Measurements from ENCODE around the gene DGKB.
"Not testable (repeated sequence)": the region's sequence is repeated elsewhere in the genome, so short reads cannot be mapped to it uniquely, and the experiment has no call there.

Gene DGKB

GRCh38 chr7:14292737-14293136 lies 609.8 kb downstream of the DGKB start:
- no peak for DNase-seq (ENCODE audit: low spot score)

- DNase-seq (ENCODE audit: low spot score), result no peak
These were observed 612.6 kb downstream of the DGKB start for GRCh38 chr7:14289957-14290356.

GRCh38 chr7:14288701-14289100 lies 613.9 kb downstream of the DGKB start:
- DNase-seq (ENCODE audit: low spot score), result no peak

DNA sequence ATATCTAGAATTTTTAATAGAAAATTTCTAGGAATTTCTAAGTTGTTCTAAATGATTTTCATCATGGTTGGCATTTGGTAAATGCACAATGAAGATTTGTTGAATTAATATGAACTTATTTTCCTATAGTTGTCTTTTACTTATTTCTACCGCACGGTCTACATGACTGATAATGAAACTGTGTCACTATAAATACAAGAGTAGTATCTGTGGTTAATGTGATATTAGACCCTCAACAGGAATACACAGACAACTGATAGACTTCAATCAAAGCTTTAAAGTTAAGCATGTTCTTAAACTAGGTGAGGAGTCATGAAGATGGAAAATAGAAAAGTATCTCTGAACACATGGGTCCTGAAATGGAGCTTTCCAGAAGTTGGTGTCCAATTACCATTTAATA lies 615.2 kb downstream of the DGKB start:
- DNase-seq (ENCODE audit: low spot score), result no peak

- DNase-seq (ENCODE audit: low spot score), result no peak
These were observed 616.5 kb downstream of the DGKB start for GRCh38 chr7:14286036-14286435.

DNA sequence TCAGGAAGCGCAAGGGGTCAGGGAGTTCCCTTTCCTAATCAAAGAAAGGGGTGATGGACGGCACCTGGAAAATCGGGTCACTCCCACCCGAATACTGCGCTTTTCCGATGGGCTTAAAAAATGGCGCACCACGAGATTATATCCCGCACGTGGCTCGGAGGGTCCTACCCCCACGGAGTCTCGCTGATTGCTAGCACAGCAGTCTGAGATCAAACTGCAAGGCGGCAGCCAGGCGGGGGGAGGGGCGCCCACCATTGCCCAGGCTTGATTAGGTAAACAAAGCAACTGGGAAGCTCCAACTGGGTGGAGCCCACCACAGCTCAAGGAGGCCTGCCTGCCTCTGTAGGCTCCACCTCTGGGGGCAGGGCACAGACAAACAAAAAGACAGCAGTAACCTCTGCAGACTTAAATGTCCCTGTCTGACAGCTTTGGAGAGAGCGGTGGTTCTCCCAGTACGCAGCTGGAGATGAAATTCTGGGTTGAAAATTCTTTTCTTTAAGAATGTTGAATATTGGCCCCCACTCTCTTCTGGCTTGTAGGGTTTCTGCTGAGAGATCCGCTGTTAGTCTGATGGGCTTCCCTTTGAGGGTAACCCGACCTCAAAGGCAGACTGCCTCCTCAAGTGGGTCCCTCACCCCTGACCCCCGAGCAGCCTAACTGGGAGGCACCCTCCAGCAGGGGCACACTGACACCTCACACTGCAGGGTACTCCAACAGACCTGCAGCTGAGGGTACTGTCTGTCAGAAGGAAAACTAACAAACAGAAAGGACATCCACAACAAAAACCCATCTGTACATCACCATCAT lies 623.3 kb downstream of the DGKB start:
- DNase-seq (ENCODE audit: low spot score), result not testable (repeated sequence)

- DNase-seq (ENCODE audit: low spot score), result peak; percentile 21
These were observed 627.2 kb downstream of the DGKB start for GRCh38 chr7:14275356-14275755.

- no peak for DNase-seq (ENCODE audit: low spot score)
These were observed 631.1 kb downstream of the DGKB start for GRCh38 chr7:14271441-14271840.

GRCh38 chr7:14270099-14270498 lies 632.5 kb downstream of the DGKB start:
- DNase-seq (ENCODE audit: low spot score), result no peak

- no peak for DNase-seq (ENCODE audit: low spot score)
These were observed 642.5 kb downstream of the DGKB start for GRCh38 chr7:14260011-14260410.

DNA sequence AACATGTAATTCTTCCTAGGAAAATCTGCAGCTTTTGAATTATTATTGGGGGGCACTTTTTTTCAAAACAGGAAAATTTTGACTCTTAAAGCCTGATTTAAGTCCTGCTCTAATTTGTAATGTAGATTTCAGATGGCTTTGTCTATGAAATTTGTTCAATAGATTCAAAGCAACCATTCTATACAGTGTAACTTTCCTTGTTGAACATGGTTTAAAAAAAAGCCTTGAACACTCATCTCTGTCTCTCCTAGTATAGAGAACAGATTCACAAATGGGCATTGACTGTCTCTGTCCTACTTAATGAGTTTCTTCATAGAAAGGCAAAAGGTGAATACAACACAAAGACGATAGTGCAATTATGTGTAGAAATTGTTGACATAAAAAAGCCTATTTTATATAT lies 643.7 kb downstream of the DGKB start:
- no peak for DNase-seq (ENCODE audit: low spot score)

GRCh38 chr7:14258441-14258840 lies 644.1 kb downstream of the DGKB start:
- no peak for DNase-seq (ENCODE audit: low spot score)

GRCh38 chr7:14252458-14252857 lies 650.1 kb downstream of the DGKB start:
- DNase-seq (ENCODE audit: low spot score), result no peak

GRCh38 chr7:14242175-14242574 lies 660.4 kb downstream of the DGKB start:
- DNase-seq (ENCODE audit: low spot score), result no peak

DNA sequence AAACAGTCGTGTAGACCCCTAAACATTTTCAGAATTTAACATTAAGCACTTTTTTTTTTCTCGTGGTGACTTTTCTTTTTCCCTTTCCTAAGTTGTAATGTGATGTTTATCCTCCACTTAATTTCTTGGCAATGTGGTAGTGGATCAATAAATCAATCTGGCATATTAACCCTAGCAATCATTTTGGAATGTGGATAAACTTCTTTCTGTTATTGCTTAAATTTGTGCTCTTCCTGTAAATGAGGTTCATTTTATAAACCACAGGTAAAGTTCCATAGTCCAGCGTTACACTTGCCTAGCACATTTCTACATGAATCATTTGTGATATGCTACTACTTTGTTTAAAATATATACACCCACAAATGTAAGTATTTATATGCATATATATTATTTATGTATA lies 665.7 kb downstream of the DGKB start:
- no peak for DNase-seq (ENCODE audit: low spot score)

GRCh38 chr7:14235056-14235455 lies 667.5 kb downstream of the DGKB start:
- DNase-seq (ENCODE audit: low spot score), result no peak

DNA sequence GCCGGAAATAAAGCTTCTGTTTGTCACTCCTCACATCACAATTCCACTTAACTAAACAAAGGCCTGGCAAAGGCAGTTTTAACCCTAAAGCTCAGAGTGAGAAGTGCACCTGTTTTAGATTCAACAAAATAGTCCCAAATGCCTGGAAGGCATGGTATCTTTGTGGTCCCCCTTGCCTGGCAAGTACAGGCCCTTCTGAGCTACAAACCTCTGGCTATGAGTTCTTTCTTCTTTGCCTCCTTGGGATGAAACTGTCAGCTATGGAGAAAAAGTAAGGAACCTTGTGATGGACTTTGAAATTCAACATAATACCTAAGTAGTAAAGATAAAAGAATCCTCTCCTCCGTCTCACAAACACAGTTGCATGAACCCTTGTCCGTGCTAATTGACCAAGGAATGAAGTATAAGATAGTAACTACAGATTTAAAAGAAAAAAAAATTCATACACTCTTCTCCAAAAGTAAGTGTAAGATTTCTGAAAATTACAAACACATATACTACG lies 668.6 kb downstream of the DGKB start:
- DNase-seq (ENCODE audit: low spot score), result no peak

- DNase-seq (ENCODE audit: low spot score), result peak; percentile 36
These were observed 669.3 kb downstream of the DGKB start for GRCh38 chr7:14233076-14233867.

GRCh38 chr7:14229047-14229446 lies 673.5 kb downstream of the DGKB start:
- DNase-seq (ENCODE audit: low spot score), result no peak

DNA sequence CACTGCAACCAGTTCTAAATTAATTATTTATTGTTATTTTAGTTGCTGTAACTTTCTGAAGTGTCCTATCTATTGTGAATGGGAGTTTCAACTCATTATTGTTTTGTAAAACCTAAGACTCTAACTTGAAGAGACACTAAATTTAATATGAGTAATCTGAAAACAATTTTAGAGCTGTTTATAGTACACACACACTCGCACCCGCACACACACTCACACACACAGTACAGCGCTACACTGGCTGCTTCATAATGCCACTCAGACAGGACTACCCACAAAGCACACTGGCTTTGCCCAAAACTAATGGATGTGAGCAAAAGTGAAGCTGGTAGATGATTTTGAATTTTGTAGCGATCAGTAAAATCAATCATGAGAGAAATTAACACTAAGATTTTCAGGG lies 674.2 kb downstream of the DGKB start:
- no peak for DNase-seq (ENCODE audit: low spot score)

DNA sequence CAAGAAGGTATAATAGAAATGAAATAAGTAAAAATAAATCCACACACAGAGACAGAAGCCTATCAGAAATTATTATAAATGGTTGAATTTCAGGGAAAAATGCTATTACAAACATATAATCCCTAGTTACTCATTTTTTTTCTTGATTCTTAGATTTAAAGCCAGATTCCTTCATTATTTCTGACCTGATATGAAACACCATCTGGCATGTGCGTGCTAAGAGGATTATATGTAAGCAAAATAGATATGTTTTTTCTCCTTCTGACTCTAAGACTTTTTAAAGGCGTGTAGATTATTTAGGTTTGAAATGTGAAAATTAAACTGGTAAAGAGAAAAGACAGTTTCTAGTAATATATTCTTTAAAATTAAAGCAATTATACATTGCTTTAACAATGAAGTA lies 676.4 kb downstream of the DGKB start:
- no peak for DNase-seq (ENCODE audit: low spot score)

DNA sequence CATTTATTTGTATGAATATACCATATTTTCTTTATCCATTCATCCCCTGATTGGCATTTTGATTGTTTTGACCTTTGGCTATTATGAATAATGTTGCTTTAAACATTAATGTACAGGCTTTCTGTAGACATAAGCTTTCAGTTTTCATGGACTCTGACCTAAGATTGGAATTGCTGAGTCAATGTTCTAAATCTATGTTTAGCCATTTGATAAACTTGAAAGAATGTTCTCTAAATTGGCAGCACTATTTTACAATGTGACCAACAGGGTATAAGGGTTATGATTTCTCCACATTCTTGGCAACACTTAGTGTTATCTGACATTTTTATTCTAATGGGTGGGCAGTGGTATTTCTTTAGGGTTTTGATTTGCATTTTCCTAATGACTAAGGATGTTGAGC lies 683.4 kb downstream of the DGKB start:
- DNase-seq (ENCODE audit: low spot score), result no peak

DNA sequence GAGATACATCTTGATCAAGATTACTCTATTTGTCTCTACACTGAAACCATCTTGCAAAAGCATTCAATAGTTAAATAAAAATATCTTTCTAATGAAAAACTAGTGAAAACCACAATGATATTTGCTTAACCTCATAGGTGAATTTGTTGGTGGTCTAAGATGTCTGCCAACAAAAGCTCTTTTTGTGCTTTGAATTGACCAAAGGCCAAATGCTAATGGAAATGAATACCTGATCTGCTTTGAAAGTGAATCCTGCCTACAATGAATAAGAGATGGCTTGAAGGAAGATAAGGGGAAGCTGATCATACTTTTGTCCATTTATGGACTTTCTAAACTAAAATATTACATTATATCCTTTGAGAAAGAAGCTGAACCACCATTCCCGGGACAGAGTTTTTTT lies 684.2 kb downstream of the DGKB start:
- DNase-seq (ENCODE audit: low spot score), result no peak

Measured in GM03348 (cell line).